ENCODE results near the gene MTMR10. TPM values are rescaled to one million over a fixed set of nuclear protein-coding genes. Genes with fewer than 3 reads are reported as not detected.

MTMR10 gene
- total RNA-seq, 1 experiment from 2014 or later = 23.2 TPM

GRCh38 chr15:31036783-31037182 is 45.4 kb upstream of the MTMR10 start:
- H2BK15ac ChIP-seq (ENCODE audit: low read depth, low read length) = peak overlapping the region; percentile 49; the same call in 1 of the 2 replicates
- no peak for DNase-seq
- Mint-ChIP-seq H3K27ac (peak overlapping the region in 2 of 3 experiments; percentile 70 to 78; a peak in 1 of 7 replicates), H3K4me1 (peaks cover 20% of the 10 kb centered on the region in 2 experiments), H3K36me3 (ENCODE audit: insufficient read depth in 1 of 3, low read depth in 3 of 3) (no peaks in the 10 kb centered on the region), H3K4me3 (no peak overlapping the region), H3K27me3 (ENCODE audit: low read depth) (no peaks in the 10 kb centered on the region), H3K9me3 (no peaks in the 10 kb centered on the region; a peak in 1 of 5 replicates)
- no peak overlapping the region for H2BK20ac ChIP-seq (ENCODE audit: low read depth, low read length, poor library complexity, severe bottlenecking)
- H3K4ac ChIP-seq (ENCODE audit: low read depth, low read length) = no peak overlapping the region
- no peaks in the 10 kb centered on the region for H4K20me1 ChIP-seq (ENCODE audit: control insufficient read depth, insufficient read depth, insufficient read length)
- H3K9me3 ChIP-seq (ENCODE audit: control insufficient read depth, low read depth, low read length) = no peaks in the 10 kb centered on the region
- H4K8ac ChIP-seq (replicated peaks; ENCODE audit: insufficient read length, low read depth, low read length) = no peak overlapping the region
- peak overlapping the region; percentile 63; the same call in 1 of the 2 replicates for H3K14ac ChIP-seq (ENCODE audit: insufficient read depth, low read length)
- H3K79me1 ChIP-seq (ENCODE audit: insufficient read depth, low read depth, low read length, poor library complexity, severe bottlenecking) = no peaks in the 10 kb centered on the region
- H3K27ac ChIP-seq (ENCODE audit: insufficient read length, low read depth, low read length) = no peak overlapping the region
- WGBS (ENCODE audit: extremely low coverage, insufficient read length, low lambda C conversion rate) = no CpG with 5 or more reads among the region's 9 CpGs
- no peak overlapping the region for H4K5ac ChIP-seq (ENCODE audit: insufficient read length, low read depth, low read length)
- no peak overlapping the region for H3T11ph ChIP-seq (ENCODE audit: low read length)
- TF ChIP-seq, protein P1, sequence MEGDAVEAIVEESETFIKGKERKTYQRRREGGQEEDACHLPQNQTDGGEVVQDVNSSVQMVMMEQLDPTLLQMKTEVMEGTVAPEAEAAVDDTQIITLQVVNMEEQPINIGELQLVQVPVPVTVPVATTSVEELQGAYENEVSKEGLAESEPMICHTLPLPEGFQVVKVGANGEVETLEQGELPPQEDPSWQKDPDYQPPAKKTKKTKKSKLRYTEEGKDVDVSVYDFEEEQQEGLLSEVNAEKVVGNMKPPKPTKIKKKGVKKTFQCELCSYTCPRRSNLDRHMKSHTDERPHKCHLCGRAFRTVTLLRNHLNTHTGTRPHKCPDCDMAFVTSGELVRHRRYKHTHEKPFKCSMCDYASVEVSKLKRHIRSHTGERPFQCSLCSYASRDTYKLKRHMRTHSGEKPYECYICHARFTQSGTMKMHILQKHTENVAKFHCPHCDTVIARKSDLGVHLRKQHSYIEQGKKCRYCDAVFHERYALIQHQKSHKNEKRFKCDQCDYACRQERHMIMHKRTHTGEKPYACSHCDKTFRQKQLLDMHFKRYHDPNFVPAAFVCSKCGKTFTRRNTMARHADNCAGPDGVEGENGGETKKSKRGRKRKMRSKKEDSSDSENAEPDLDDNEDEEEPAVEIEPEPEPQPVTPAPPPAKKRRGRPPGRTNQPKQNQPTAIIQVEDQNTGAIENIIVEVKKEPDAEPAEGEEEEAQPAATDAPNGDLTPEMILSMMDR (conservative IDR thresholded peaks at IDR 0.05) = no peak
- H3K23ac ChIP-seq (ENCODE audit: insufficient read length, low read depth, low read length) = no peak overlapping the region
- no peak overlapping the region for H3K56ac ChIP-seq (ENCODE audit: insufficient read length, low read depth, low read length)
- H2AFZ ChIP-seq (ENCODE audit: low read length) = no peak overlapping the region
- H3K4me2 ChIP-seq (ENCODE audit: insufficient read depth, insufficient read length, low read length) = no peak overlapping the region
- no peak overlapping the region for H2AK5ac ChIP-seq (ENCODE audit: insufficient read length, low read length)
- H3K23me2 ChIP-seq (ENCODE audit: insufficient read length, low read depth, low read length, poor library complexity, severe bottlenecking) = peaks cover 3% of the 10 kb centered on the region
- H3K27me3 ChIP-seq (ENCODE audit: insufficient read depth, low read length) = no peaks in the 10 kb centered on the region
- no peak overlapping the region for H2BK5ac ChIP-seq (ENCODE audit: insufficient read length, low read length)
- no peaks in the 10 kb centered on the region for H3K79me2 ChIP-seq (ENCODE audit: insufficient read depth, low read length)
- no peak overlapping the region for H3K9ac ChIP-seq (ENCODE audit: extremely low read depth, insufficient read length, low read length)
- no peak overlapping the region for H2BK12ac ChIP-seq (ENCODE audit: insufficient read length, low read depth, low read length)
- no peak overlapping the region for H4K91ac ChIP-seq (ENCODE audit: insufficient read length, low read depth, low read length)
- H3K18ac ChIP-seq (ENCODE audit: insufficient read length, low read depth, low read length) = no peak overlapping the region
- H3K4me1 ChIP-seq (ENCODE audit: insufficient read depth, low read length) = no peaks in the 10 kb centered on the region
- no peak overlapping the region for H2BK120ac ChIP-seq (ENCODE audit: low read depth, low read length, poor library complexity, severe bottlenecking)

Data from H9 (cell line).